SW480 (cell line): ENCODE data around the gene RHBDF1.

ENCODE experiments used
- DNase-seq: peaks from one replicate; pipeline ENCODE4 v3.0.0-alpha.2; 2016; ENCODE audit warnings: low spot score

RHBDF1 gene

DNA sequence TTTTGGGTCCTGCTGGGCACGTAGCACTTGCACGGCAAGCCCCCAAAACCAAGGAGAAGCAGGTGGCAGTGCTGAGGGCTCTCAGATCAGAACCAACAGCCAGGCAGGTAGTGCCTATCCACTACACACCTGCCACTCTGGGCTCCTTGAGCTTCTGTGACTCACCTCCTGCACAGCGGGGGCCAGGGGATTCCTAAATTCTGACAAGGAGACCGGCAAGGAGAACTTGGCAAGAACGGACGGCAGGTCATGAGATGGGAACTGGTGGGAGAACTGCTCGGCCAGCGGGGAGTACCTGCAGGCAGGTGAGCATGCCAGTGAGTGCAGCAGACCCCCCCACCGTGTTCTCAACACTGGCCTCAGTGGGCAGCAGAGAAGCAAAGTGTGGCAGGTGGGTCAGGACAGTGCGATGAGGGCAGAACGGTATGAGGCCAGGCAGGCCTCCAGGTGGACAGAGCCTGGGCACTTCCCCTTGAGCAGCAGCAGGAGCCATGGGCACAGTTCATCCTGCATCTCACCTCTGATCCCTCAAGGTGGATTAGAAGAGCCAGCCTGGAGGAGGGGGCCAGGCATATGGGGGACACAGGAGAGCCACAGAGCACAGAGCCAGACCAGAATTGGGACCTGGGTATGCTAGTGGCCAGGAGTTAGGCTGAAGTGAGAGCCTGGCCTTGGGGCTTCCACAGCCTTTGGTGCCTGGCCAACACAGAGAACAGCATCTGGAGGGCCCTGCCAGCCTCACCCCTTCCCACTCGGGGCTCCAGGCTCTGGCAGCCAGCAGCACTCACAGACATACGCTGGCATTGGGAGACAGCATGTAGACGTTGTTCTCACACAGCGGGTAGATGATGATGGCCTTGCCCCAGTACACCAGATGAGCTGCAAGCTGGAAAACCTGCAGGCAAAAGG is 20.3 kb upstream of the RHBDF1 start:
- no peak for DNase-seq

DNA sequence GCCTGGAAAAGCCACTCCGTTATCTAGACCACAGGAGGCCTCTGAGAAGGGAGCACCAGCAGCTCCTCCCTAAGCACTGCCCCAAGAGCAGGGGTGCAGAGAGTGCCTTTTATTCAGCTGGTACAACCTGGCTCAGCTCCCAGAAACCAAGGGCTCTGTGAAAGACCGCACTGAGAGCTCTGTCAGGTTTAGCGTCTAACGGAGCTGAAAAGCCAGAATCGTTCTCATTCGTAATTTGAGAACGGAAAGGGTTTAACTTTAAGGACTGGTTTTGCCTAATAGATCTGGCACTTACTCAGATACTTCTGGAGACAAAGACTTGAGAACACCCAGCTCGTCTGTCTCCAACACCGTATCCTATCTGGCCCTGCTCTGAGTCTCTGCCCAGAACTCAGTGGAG is 19.1 kb upstream of the RHBDF1 start:
- DNase-seq, result no peak

DNA sequence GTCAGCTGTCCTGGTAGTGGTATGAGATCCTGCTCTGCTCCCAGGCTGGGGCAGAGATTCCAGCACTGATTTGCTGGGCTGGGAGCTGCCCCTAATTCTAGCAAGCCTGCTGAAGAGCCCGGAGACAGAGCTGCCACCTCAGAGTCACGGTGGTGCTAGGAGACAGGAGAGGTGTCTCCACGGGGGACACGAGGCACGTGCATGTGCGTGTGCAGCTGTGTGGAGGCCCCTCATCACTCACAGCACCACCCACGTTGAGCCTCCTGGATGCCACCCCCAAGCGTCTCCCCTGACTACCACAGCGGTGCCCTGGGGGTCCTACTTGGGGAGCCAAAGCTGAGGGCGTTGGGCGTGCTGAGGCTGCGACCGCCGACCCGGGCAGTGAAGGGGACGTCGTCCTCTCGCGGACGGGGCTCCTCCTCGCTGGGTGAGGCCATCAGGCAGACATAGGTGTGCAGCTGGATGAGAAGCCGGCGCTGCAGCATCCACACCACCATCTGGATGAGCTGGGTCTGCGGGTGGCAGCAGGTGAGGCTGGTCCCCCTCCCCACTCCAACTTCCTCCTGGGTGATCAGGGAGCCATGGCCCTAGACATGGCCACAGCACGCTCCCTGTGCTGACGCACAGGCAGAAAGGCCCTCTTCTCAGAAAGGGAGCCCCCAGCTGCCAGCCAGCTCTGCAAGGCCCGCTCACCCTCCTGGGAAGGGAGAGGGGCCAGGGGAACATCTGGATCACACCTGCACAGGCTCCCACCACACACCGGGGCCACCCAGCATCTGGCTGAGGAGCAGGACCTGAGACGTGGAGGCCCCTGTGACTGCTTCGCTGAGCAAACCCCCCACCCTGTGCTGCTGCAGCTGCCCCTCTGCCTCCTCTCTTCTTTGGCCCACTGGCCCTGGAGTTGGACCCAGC is 17.2 kb upstream of the RHBDF1 start:
- DNase-seq, result no peak

DNA sequence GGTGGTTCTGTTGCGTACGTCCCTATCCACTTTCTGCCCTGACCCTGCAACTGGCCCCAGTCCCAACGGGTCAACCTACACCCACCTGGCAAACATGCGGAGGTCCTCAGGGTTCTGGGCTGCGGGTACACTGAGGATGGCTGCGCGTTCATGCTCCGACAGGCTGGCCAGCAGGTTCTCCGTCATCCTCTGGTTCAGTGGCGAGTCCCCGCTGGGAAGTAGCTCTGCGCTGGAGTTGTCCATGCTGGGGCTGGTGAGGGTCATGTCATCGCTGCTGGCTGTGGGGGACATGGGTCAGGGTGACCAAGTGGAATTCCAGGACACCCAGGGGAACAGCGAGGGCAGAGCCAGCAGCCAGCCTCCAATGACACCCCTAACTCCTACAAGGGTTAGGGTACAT is 16.2 kb upstream of the RHBDF1 start:
- DNase-seq, result no peak

DNA sequence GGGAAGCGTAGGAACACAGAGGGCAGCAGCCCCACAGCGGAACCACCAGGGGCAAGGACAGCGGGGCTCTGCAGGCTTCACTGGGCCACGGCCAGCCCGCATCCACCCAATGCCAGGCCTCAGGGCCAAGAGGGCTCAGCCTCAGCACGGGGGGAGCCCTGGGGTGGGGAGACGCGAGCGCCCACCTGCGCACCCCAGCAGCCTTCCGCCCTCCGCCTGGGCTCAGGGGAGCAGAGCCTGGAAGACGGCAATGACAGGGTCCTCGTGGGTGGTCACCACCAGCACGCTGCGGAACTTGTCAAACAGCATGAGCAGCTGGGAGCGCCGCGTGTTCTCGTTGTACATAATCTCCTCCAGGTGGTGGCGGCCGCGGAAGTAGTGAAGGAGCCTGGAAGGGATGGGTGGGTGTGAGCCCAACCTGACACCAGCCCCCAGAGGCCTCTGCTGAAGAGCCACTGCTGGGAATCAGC is 14.1 kb upstream of the RHBDF1 start:
- no peak for DNase-seq

DNA sequence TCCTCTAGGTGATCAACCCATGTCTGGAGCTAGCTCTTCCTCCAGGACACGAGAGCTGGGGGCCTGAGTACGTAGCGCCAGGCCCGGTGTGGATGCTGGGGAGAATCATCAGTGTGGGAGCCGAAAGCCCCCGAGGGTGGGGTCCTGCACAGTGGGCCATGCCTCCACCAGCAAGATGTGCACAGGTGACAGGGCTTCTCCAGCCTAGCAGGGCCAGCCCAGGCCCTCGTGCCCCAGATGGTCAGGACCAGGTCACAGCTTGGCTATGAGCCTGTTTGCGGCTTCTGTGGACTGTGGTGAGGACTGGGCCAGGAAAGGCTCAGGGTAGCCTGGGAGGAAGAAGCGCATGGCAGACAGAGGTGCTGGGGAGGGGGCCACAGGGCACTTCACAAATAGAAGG is 13.4 kb upstream of the RHBDF1 start:
- DNase-seq, result no peak

DNA sequence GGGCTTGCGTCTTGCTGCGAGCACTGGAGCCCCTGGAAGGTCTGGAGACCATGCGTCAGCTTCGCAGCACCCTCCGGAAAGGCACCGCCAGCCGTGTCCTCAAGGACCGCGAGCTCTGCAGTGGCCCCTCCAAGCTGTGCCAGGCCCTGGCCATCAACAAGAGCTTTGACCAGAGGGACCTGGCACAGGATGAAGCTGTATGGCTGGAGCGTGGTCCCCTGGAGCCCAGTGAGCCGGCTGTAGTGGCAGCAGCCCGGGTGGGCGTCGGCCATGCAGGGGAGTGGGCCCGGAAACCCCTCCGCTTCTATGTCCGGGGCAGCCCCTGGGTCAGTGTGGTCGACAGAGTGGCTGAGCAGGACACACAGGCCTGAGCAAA is 13.0 kb upstream of the RHBDF1 start:
- no peak for DNase-seq

DNA sequence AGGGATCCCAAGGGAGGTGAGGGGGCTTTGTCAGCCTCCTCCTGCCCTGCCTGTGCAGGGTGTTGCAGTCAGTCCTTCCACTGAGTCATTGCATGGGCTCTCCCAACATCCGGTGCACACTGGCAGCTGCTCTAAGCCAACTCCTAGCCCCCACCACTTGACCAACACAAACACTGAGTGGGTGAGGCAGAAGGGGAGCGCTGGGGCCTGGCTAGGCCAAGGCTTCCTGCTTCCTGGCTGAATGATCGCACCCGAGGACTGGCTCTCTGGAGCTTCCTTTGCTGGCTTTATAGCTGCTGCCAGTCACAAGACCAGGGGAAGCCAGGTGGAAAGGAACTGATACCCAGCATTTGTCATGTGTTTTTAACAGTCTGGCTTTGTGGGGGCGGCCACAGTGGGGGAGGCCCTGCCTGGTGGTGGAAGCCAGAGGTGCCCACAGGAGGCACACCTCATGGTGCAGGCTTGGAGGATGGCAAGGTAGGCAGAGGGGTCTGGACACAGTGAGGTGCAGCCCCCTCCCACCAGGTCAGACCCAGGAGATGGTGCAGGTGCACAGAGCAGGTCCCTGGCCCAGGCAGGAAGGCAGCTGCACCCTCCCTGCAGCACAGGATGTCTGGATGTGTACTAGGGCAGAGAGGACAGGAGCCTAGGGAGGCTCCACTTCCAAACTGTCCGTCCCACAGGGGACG is 12.4 kb upstream of the RHBDF1 start:
- peak; percentile 75 for DNase-seq

DNA sequence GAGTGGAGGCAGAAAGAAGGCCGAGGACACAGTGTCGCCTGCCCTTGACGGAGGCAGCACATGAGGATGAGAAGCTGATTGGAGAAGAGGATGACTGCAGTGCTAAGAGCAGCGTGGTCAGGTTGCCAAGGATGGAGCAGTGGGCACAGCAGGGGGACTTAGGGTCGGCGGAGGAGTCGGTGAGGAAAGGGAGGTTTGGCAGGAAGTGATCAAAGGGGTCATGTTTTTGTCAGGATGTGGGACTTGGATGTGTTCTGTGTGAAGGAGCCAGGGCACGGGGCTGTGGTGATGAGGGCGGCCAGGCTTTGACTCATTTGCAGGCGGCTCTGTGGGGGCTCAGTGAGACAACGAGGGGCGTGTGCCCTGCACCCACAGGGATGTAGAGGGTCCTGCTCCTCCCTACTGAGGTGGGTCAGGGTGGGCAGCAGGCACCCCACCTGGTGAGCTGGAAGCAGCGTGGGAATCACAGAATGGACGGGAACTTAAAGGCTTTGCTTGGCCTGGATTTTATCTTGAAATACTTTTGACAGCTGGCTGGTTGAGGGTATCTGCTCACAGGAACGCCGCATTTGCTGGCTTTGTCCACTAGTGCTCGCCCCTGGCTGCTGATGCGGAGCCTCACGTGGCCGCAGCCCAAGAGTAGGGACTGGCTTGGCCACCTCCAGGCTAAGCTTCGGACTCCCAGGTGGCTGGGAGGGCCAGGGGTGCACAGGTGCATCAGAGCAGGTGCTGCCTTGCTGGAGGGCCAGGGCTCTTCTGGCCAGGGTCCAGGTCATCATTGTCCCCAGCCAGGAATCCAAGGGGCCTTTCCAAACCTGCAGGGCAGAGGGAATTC is 11.6 kb upstream of the RHBDF1 start:
- no peak for DNase-seq

DNA sequence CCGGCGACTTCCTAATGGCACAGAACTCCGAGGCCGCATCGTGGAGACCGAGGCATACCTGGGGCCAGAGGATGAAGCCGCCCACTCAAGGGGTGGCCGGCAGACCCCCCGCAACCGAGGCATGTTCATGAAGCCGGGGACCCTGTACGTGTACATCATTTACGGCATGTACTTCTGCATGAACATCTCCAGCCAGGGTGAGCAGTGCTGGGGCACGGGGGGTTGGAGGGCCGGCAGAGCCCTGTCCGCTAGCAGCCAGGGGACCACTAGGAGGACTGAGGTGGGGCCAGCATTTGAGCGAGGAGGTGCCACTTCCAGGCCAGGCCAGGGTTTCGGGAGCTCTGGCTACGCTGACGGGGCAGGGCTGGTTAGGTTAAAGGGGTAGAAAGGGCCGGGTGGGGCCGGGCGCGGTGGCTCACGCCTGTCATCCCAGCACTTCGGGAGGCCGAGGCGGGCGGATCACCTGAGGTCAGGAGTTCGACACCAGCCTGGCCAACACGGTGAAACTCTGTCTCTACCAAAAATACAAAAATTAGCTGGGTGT is 10.7 kb upstream of the RHBDF1 start:
- no peak for DNase-seq

DNA sequence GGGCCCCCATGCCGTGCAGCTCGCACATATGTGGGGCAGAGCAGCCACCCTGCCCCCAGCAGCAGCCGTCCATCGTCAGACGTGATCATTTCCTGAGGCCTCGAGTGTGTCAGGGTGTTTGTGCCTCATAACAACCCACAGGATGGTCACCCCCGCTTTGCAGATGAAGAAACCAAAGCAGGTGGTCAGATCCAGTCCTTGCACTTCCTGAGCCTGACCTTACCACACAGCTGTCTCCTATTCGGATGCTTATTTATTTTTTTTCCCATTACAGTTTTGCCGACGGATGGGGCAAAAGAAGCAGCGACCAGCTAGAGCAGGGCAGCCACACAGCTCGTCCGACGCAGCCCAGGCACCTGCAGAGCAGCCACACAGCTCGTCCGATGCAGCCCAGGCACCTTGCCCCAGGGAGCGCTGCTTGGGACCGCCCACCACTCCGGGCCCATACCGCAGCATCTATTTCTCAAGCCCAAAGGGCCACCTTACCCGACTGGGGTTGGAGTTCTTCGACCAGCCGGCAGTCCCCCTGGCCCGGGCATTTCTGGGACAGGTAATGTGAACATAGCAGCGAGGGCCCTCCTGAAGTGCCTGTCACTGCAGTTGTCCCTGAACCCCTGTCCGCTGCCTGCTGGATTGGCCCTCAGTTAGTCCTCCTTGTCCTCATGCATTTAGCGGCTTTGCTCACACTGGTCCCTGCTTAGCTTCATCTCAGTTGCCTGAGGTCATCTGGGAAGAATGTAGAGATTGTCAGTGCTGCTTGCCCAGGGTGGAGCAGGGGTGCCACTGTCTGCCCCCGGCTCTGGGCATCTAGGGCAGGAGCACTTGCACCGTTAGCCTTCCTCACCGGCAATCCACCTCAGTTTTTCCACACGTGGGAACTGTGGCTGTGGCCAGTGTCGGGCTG is 7.0 kb upstream of the RHBDF1 start:
- DNase-seq, result no peak

DNA sequence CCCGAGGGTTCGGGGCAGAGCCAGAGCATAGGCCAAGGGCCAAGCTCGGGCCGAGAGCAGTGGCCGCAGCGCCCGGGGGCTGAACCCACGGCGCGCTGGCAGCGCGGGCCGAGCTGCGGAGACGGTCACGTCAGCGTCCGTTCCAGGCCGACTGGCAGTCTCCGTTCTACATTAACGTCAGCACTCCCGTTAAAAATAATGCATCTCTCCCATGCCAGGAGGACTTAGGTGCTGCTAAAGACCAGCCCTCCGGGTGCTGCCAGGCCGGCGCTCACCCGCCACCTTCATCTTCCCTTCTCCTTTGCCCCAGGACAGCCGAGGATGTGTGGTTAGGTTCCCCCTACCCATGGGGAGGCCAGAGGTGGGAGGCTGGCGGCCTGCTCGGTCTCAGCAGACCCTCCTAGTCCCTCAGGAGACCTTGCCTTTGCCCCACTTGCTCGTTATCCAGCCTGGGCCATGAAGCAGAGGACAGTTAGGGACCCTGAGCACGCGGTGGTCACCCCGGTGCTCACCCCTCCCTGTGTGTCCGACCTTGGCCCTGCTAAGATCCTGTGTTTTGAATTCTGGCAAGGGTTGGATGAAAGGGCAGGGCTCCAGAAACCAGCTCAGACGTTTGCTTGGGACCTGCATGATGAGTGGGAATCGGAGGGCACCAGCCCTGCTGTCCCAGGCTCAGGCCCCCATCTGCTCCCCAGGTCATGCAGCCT is 6.2 kb upstream of the RHBDF1 start:
- no peak for DNase-seq

DNA sequence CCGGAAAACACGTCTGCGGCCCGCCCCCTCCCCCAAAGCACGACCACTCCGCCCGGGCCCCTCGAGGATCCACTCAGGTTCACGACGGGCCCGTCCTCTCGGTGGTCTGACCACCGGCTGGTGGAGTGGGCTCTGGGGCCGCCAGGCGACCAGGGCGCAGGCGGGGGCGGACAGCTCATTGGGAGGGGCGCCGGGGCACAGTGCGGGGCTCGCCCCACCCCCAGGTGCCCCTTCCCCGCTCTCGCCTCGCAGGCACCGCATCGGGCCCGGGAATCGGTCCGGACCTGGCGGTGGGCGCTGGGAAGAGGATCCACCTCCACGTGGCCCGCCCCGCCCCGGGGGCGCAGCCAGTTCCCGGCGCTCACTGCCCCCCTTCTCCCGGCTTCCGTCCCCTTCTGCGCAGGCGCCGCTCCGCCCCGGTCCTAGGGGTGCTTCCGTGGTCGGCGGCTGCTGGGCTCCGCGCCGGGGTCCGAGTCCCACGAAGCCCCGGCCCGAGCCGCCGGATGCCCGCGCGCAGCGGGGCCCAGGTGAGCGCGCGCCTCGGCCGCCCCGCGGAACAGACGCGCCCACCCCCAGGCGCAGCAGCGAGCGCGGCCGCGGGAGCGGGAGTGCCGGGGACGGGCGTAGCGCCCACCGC is 5.5 kb upstream of the RHBDF1 start, which contains the start of gene MPG:
Gene MPG, plus strand, starts transcription at position 419 of the 637 bp plus-strand sequence. Its CDS starts 85 bp downstream, at position 504.
- DNase-seq, result peak; percentile 56

DNA sequence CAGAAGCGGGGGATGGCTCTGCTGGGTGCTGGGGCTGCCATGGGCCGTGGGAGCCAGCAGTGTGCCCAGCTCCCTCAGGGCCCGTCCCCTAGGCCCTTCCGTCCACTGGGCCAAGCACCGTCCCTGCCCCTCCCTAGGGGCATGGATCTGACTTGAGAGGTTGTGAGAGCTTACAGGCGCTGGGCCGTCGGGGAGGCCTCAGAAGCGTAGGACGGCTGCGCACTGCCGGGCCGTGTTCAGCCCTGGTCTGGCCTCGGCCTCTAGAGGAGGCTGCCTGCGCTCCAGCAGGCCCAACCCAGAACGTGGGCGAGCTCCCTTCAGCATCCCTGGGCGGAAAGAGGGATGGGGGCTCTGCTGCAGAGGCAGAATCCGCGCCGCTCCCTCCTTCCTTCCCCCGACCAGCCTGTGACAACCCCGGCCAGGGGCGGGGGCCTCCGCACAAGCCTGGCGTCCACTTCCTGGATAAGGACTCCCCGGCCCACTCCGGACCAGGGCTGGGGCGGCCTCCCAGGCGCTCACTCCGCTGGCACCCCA is 4.9 kb upstream of the RHBDF1 start:
- DNase-seq, result peak; percentile 51

DNA sequence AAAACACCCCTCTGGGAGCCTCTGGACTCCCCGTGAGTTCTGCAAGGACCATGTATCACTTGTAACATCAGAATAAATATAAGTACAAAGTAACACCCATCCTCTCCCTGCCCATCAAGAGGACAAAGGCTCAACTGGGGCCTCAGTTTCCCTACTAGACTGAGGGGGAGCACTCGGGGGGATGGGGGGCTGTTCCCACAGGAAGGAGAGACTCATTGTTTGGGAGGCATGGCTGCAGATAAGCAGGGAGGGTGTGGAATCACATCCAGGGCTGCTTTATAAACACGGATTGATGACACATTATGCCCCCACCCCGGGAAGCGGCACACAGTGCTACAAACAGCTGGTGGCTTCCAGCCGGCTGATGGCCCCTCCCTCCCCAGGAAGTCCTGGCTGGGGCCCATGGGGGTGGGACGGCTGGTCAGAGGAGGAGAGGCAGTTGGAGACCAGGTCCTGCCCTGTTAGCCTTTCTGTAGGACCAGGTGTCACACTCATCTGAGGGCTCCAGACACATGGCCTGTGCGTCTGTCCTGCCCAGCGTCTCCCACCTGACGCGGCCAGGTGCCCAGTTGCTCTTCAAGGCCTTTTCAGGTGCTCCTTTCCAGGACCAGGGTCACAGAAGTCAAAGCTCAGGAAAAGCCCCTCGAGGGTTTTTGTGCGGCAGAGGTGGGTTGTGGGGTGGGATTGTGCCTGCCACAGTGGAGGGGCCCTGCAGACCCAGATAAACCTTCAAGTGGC is 4.3 kb upstream of the RHBDF1 start:
- DNase-seq, result peak; percentile 24

DNA sequence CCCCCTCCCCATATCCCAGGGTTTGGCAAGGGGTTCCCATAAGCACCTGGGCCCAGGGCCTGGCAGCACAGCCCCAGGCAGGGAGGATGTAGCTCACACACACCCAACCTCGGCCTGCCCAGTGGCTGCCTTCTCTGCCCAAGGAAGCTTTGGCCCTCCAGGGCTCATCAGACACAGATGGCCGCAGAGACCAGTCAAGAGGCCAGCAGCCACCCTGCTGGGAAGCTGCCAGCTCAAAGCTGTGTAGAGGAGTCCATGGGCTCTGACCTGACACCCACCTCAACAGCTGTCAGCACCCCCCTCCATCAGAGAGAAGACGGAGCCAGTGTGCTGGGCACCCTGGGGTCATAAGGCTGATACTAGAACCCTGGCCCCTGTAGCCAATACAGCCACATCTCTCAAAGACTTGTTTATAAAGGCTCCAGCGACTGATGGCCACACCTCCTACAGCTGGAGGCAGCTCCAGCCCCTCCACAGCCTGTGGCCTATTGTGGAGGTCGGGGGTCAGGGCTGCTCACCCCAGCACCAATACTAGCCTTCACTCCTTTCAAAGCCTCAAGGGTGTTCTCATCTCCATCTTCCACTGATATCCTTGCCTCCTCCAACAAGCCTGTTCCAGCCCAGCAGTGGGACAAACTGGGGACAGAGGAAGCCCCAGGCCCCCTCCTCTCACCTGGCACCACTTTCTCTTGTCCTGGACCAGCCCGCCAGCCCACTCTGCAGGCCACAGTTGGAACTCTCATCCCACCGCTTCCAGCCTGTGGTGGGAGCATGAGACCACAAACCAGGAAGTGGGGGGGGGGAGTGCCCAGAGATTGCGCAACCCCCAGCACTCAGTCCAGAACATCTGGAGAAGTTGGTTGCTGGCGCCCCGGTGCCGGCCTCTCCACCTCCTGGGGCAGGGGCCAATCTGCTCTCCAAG is 3.4 kb upstream of the RHBDF1 start:
- peak; percentile 59 for DNase-seq
